ENCODE results near the gene THRB.

THRB gene

DNA sequence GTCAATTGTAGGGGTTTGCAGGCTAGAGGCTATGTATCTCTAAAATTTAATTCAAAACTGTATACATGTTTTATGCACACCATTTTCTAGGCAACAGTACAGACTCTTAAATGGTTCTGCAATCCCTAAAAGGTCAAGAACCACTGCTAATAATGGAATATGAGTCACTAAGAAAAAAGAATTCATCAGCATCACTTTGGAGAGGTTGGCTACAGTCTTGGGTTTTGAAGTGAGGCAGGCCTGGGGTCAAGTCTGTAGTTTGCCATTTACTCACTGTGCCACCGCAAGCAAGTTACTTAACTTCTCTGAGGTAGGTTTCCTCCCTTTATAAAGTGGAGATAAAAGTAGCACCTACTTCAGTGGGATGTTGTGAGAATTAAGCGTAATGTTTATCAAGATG is 33.7 kb downstream of the THRB start:
- TF ChIP-seq, protein P1, sequence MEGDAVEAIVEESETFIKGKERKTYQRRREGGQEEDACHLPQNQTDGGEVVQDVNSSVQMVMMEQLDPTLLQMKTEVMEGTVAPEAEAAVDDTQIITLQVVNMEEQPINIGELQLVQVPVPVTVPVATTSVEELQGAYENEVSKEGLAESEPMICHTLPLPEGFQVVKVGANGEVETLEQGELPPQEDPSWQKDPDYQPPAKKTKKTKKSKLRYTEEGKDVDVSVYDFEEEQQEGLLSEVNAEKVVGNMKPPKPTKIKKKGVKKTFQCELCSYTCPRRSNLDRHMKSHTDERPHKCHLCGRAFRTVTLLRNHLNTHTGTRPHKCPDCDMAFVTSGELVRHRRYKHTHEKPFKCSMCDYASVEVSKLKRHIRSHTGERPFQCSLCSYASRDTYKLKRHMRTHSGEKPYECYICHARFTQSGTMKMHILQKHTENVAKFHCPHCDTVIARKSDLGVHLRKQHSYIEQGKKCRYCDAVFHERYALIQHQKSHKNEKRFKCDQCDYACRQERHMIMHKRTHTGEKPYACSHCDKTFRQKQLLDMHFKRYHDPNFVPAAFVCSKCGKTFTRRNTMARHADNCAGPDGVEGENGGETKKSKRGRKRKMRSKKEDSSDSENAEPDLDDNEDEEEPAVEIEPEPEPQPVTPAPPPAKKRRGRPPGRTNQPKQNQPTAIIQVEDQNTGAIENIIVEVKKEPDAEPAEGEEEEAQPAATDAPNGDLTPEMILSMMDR (IDR thresholded peaks at IDR 0.05; ENCODE audit: low read depth, low read length, missing control alignments), result no peak
- no peak for DNase-seq (ENCODE audit: extremely low read depth, low read depth)
- no peak overlapping the region for H3K4me3 ChIP-seq (replicated peaks; ENCODE audit: low read depth, low read length)

DNA sequence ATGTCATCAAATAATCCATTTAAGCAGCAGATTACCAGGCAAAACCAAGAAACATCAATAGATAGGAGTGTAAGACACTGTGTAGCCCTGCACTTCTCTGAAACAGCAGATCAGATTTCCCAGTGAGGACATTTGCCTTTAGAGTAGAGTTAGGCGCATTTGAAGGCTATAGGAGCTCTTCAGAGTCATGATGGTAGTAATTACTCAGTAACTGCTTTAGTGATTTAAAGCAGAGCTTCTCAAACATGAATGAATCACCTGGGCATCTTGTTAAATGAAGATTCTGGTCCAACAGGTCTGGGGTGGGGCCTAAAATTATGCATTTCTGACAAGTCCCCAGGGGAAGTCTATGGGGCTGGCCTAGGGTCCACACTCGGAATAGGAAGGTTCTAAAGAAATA is 36.9 kb downstream of the THRB start:
- no peak for DNase-seq (ENCODE audit: extremely low read depth, low read depth)
- TF ChIP-seq, protein P1 (IDR thresholded peaks at IDR 0.05; ENCODE audit: low read depth, low read length, missing control alignments), result no peak

DNA sequence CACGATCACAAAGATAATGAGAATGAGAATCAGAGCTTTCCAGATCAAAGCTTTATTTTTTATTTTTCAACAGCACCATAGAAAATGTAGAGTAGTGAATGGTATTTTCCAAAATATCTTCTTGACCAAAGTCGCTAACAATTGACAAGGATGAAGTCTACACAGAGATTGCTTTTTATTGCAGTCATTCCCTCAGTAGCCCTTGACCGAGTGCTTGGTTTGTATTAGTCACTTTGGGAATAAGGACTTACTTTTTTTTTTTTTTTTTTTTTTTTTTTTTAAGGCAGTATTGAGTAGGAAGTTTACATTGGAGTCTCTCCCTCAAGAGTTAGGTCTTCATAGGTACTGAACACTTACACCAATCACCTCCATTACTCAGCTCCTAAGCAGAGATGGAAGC is 39.8 kb downstream of the THRB start:
- DNase-seq (ENCODE audit: extremely low read depth, low read depth), result no peak
- H3K4me3 ChIP-seq (replicated peaks; ENCODE audit: low read depth, low read length), result no peak overlapping the region
- TF ChIP-seq, protein P1 (IDR thresholded peaks at IDR 0.05; ENCODE audit: low read depth, low read length, missing control alignments), result no peak

More for the DNA sequence above, 36.9 kb downstream of the THRB start:
- H3K4me3 ChIP-seq (replicated peaks; ENCODE audit: low read depth, low read length), result no peak overlapping the region

DNA sequence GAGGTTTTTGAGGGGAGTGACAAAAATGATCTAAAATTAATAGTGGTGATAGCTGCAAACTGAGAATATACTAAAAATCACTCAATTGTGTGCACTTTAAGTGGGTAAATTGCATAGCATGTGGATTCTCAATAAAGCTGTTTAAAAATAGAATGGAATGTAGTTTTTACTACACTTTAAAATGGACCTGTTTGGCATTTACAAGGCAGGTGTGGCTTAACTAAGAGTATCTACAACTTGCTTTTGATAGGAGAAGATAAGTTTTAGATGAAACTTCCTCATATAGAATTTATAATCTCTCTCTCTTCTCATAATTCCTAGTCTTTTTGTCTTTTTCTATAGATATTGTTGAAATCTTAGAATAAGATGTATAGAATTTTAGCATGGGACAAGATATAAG is 40.3 kb downstream of the THRB start:
- no peak for DNase-seq (ENCODE audit: extremely low read depth, low read depth)
- TF ChIP-seq, protein P1 (IDR thresholded peaks at IDR 0.05; ENCODE audit: low read depth, low read length, missing control alignments), result no peak
- no peak overlapping the region for H3K4me3 ChIP-seq (replicated peaks; ENCODE audit: low read depth, low read length)

DNA sequence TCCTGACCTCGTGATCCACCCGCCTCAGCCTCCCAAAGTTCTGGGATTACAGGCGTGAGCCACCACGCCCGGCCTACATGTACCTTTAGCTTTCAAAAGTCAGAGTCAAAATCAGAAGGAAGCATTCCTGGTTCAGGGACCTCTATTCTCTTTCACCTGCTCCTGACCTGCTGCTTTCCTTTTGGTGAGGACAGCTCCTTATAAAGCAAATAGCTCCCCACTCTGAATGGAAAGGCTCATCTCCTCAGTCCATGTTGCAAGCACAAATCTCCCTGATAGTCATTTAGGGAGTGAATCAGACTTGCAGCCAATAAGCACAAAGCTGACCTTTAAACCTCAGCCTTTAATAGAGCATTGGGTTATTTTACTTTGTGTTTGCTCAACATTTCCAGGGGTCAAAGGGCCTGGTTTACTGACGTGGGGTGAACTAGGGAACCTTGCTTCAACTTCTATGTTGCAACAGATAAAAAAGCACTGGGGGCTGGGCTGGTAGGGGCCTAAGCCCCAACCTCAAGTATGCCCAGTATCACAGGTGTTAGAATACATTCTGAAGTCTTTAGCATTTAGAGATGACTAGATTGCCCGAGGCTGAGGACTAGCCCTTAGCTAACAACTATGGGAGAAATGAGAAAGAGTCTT is 43.1 kb downstream of the THRB start:
- H3K4me3 ChIP-seq (replicated peaks; ENCODE audit: low read depth, low read length), result no peak overlapping the region
- no peak for DNase-seq (ENCODE audit: extremely low read depth, low read depth)
- TF ChIP-seq, protein P1 (IDR thresholded peaks at IDR 0.05; ENCODE audit: low read depth, low read length, missing control alignments), result no peak

DNA sequence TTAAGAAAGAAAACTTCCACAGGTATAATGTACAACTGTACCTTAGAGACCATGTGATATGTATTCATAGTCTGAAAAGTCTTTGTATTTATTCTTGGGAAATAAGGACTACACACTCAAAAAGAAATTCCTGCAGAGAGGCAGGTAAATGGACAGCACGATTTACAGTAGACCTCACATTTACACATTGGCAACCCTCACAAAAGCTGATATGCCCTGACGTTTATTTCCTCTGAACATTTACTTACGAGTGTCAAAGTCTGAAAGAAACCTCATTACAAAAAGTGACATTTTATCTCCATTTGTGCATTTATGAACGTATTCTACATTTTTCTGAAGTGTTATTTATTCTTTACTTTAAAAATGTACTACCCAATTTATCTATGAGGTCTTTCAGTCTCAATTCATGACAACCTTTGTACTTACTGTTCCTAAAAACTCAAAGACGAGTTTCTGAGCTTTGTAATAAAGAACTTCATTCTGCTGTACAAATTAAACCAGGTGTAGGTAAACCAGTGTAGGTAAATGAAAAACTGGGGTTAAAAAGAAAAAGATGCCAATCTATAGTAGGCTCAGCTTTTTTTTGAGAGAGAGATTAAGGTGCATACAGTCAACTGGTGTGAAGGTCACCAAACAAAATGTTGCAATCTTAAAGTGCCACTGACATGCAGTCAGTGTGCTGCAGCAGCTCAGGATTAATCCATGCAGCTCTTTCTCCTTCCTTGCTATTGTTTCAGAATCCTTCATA is 44.3 kb downstream of the THRB start:
- TF ChIP-seq, protein P1 (IDR thresholded peaks at IDR 0.05; ENCODE audit: low read depth, low read length, missing control alignments), result no peak
- DNase-seq (ENCODE audit: extremely low read depth, low read depth), result no peak
- no peak overlapping the region for H3K4me3 ChIP-seq (replicated peaks; ENCODE audit: low read depth, low read length)
